Measurements from ENCODE around the gene OR7A10.

GRCh38 chr19:14835011-14835410 lies 13.7 kb downstream of the OR7A10 start, which contains the start of the genes OR7A5 and OR7C1:
- TF ChIP-seq CTCF (IDR thresholded peaks at IDR 0.05) = no peak
- no peak for TF ChIP-seq POLR2A (IDR thresholded peaks at IDR 0.05)
- no peak for TF ChIP-seq EP300 (IDR thresholded peaks at IDR 0.05)
